Measurements from ENCODE around the gene STX16.

STX16 gene

DNA sequence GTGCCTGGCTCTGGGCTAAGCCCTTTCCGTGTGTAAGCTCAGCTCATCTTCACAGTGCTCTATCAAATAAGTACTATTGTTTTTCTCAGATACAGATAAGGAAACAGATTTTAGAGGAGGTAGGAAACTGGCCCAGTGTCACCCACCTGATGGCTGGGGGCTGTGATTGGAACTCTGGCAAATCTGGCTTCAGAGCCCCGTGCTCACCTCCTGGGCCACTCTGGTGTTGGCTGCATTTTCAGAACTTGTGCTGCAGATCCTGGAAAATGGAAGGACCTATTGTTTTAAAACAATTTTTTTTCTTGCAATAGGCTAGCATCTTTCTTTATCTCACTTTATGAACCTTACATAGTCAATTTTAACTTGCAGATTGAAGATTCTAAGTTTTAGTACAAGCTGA lies 5.7 kb downstream of the STX16 start:
- FAIRE-seq, result no peak

DNA sequence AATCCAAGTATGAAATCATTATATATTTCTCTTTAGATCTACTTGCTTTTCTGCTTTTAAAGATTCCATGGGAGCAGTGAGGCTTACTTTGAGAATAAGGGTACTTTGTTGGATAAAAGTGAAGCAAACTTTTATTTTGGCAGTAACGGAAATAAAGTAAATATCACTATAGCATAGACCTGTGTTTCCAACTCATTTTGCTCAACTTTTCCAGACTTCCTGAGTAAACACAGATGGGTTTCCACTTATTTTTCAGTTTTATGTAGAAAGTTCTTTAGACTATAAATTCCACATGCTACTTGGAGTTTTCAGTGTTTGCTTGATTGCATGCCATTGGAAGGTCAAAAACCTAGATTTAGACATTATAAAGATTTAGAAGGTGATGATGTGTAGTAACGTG lies 6.2 kb downstream of the STX16 start:
- FAIRE-seq, result no peak

DNA sequence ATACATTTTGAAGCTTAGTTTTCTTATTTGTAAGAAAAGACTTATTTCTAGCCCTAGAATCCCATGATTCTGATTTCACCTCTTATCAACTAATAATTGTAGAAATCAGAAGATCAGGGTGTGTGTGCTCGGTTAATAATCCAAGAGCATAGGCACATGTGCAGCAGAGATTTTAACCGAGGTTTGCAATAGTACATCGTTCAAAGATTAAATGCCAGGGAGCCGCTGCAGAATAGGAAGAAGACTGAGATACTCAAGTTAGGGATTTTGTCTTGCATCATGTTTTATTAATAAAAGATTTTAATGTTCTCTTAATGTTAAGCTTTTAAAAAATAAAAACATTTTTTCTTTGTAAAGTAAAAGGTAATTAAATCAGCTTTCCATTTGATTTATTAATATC lies 6.9 kb downstream of the STX16 start:
- FAIRE-seq, result no peak

DNA sequence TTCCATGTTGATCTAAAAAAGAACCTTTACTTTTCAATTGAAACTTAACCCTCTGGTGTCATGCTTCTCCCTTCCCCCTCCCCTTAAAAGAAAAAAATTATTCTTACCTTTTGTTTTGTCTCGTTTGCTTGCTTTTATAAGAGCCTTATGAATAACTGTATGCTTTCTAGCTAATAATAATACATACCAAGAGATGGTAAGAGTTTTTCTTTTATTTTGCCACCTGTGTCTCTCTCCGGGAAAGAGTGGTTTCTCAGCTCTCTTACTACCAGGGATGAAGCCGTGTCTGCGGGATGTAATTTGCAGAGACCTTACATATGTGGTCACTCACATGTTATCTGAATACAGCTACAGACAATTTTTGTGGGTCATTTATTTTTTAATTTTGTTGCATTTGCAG lies 7.7 kb downstream of the STX16 start:
- no peak for FAIRE-seq

DNA sequence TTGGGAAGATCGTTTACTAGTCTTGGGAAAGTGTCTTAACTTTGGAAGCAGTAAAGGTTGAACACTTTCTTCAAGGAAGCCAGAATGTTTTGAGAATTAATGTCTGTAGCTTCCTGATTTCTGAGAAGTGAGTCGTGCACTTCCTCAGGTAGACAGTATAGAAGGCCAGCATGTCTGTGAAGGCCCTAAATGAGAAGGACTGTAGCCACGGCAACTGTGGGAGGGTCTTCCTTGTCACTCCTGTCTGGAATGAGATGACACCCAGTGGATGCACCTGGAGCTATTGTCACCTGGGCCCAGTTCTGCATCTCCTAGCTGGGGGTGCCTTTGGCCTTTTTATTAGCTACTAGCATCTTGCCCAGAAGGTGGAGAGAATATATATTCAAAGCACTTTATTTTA lies 8.8 kb downstream of the STX16 start:
- no peak for FAIRE-seq

DNA sequence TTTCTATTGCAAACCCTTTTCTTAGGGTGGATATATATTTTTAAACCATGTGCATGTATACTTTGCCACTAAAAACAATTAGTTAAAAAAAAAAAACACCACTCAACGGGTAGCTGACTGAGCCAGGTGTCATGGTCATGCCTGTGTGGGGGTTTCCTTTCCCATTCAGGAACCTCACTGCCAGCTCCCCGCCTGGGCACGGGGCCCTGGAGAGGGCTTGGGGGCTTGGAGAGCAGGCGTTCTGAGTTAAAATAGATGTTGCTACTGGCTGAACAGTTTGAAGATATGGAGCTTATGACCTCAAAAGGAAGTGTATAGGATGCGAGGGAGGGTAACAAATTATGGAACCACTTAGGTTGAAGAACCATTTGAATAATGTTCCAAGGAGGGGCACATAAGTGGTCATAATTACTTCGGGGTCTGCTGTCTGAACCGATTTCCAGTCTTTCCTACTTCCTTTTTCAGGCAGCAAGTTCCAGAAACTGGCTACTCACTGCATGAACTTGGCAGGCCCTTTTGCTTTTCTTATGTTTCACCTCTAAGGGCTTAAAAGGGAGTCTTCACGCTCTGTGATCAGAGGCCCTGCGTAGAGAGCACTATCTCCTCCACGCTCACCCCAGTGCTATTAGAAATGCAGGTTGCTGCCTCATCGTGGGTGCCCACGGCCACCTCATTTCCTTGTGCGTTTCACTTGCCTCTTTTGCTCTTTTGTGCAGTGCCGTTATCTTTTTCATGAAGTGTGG lies 9.9 kb downstream of the STX16 start:
- no peak for FAIRE-seq

DNA sequence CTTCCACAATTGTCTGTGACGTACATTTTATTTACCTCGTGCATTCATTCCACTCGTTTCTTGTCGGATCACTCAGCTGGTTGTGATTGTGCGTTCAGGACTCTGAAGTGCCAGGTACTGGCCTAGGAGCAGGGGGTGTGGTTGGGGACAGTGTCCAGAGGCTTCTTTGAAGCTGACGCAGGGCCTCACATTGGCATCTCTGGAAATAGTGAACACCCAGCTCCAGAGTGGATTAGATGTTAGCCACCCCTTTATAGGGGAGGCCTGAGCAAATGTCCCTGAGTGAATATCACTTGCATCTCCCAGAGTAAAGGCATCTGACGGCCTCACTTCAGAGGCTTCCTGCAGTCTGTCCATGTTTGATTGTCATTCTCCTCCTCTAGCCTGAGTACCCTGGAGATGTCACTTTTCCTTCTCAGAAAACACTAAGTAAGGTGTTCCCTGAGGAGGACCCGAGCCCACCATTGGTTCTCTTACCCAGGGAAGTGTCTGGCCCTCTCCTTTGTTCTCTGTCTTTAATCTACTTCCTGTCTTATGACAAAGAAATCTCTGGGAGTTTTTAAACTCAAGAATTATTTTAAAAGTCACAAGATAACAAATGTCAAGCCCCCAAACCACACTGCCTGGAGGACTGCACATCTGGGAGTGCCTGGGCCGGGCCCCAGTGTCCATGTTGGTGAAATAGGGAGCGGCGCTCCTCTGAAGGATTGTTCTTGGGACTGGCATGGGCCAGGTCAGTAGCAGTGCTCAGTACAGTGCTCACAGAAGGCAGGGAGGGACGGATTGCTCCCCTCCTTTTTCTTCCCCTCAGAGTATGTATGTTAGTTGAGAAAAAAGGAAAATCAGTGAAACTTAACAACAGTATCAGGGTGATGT lies 10.8 kb downstream of the STX16 start:
- no peak for FAIRE-seq

DNA sequence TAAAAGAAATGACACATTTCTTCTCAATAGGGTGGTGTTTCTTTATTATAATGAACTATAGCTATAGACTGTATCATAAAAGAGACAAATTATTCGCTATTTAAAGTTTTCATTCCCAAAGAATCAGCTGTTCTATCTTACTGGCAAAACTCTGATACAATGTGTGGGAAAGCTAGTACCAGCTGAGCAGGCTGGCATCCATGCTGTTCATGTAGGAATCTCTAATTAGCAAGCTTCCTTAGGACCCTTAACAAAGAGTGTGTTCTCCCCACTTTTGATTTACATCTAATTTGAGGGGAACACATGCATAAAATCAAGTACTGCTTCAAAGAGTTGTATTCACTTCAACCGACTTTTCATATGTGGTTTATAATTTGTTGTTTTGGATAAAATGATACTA lies 13.2 kb downstream of the STX16 start:
- FAIRE-seq, result no peak

DNA sequence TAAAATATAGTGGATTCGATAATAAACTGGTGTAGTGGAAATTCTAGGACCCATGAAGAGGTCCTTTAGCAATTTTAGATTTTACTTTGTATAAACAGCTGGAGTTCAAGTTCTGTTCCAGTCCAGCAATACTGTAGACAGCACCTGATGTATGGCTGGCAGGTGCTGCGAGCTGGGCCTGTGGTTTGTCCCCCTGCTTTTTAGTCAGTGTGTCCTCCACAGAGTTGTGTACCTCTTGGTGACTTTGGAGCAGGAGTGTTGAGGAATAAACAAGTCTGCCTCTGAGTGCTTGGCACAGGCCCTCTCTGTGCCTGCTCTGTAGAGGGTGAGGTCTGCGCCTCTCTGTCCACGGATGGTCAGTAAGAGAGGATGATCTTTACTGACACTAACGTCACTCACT lies 13.8 kb downstream of the STX16 start:
- FAIRE-seq, result no peak

DNA sequence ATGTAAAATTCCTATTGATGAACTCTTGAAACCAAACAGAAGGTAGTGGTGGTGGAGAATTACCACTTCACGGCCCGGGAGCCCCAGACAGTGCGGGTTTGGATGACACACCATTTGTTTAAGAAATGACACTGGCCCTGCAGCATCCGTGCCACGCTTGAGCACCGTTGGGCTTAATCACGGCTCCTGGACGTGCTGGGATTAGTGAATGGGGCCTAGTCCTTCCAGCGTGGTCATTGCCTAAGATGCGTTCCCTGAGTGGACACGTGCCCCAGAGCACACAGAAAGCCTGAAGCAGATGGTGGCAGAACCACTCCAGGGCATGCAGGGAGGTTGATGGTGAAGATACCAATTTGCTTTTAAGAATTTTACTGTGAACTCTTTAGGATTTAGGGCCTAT lies 14.5 kb downstream of the STX16 start:
- no peak for FAIRE-seq

DNA sequence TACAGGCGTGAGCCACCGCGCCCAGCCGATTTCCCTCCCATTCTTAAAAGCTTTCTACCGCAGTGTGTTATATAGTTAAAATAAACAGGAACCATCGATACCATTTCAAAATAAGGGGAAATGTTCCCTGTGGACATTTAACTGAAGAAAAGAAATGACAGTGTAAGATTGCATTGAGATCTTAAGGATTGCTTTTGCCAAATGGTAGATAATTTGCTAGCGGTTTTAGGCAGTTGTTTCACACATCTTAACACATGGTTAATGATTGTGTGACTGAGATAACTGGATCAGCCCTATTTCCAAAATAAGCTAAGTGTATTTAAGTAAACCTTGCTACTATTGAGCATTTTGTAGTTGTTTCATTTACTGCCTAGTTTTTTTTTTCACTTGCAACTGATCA lies 15.6 kb downstream of the STX16 start:
- FAIRE-seq, result no peak

DNA sequence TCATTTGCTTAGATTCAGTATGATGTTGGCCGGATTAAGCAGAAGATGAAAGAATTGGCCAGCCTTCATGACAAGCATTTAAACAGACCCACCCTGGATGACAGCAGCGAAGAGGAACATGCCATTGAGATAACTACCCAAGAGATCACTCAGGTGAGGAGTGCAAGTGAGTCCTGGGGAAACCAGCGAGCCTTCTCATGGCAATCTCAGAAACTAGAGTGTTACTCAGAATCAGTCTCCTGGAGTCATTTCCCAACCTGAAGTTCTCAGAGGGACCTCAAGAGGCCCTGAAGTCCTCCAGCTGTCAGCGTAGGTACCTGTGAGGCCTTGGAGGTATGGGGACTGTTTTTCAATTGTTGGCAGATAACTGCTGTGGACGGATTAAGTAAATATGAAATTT lies 16.9 kb downstream of the STX16 start:
- FAIRE-seq, result no peak

DNA sequence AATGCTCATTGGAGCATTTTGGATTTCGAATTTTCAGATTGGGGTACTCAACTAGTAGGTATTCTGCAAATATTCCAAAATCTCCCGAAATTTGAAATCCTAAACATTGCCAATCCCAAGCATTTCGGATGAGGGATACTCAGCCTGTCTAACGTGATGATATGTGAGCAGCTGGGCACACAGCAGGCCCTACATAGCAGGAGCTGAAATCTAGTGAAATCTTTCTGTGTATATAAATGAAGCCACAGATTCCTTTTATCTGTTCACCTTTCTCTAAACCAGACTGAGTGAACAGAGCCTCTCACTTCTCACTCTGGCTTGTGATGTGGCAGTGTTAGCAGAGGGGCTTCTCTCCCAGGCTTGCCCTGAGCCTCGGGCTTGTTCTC lies 17.8 kb downstream of the STX16 start:
- no peak for FAIRE-seq

DNA sequence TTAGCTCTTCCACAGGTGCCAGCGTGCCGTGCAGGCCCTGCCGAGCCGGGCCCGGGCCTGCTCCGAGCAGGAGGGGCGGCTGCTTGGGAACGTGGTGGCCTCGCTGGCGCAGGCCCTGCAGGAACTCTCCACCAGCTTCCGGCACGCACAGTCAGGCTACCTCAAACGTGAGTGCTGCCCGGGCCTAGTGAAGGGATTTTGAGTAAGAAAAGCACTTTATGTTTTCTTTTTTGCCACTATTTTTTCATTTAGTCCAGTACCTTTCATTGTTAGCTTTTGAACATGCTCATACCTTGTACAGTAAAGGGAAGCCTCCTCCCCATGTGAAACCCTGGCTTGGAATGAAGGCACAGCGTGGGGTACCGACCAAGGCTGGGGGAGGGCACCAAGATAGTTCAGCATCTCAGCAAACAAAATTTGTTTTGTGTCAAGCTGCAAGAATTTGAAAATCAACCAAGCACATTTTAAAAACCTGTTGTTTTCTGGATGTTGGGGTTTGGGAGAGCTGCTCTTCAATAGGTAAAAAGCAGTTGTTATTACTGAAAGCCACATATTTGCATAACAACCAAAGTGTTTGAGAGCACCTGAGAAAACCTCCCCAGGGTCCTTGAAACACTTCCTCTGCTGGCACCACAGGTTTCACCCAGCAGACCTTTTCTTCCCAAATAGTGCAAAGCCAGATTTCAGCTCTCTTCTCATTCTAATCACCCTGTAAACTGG lies 18.4 kb downstream of the STX16 start:
- FAIRE-seq, result no peak

DNA sequence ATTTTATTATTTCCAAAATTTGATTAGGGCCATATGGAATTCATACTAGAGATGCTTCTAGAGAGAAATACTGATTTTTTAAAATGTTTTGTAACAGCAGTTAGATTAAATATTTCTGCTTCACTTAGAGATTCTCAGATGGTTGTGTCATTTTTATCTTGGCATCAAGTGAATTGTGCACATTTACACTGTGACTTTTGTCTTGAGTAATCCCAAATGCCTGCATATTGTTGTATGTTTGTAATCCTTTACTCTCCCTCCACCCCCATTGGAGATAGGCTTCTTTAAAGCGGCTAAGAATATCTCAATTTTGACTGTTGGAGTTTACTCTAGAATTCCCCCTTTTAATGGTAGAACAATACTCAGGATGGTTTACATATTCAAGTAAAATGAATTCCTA lies 19.0 kb downstream of the STX16 start:
- no peak for FAIRE-seq

DNA sequence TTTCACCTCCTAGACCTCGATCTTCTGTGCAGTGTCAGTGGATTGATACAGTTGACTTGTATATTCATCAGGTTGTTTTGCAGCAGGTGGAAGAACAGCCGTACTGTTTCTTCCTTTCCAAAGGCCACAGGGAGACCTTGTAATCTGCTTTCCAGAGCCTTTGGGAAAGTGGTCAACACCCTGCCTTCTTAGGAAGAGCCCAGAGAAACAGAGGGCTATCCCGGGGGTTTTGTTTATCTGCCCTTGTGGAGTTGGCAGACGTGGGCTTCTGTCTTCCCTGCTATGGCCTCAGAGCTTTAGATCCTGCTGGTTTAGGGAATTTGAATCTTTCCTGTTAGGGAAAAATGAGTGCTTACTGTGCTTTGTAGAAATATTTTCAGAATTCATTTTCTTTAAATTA lies 19.6 kb downstream of the STX16 start:
- no peak for FAIRE-seq

DNA sequence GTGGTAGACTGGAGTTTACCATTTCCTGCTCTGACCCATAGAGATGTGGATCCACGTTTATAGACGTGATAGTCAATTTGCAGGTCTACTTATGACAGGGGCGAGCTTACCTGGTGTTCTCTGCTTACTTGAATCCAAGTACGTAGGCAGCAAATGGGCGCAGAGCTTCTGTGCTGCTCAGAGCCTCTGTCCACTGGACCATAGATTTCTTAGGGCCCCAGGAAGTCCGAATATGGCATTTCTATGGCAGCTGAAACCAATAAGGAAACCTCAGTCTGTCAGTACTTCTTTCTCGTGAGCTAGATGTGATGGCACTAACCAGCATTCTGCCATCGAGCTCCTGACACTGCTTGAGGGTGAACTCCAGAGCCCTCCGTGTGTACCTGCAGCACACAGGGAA lies 22.0 kb downstream of the STX16 start:
- FAIRE-seq, result no peak

DNA sequence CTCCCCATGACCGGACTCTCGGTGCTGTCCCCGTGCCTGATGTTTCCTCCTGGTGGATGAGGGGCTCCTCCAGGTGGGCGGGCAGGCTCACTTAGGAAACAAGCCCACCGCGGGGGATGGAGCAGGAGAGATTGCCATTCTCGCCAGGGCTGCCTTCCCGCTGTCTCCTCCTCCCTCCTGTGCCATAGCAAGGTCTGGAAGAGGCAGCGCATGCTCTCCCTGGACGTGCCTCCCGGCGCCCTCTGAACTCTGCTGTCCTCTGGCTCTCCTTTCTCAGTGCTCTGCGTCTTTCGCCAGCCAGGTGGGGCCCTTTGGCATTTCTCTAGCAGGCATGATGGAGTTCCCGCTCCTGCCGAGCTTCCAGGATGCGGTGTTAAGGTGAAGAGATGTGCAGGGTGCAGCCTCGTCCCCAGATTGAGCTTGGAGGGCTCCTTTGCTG lies 24.1 kb downstream of the STX16 start:
- FAIRE-seq, result no peak

DNA sequence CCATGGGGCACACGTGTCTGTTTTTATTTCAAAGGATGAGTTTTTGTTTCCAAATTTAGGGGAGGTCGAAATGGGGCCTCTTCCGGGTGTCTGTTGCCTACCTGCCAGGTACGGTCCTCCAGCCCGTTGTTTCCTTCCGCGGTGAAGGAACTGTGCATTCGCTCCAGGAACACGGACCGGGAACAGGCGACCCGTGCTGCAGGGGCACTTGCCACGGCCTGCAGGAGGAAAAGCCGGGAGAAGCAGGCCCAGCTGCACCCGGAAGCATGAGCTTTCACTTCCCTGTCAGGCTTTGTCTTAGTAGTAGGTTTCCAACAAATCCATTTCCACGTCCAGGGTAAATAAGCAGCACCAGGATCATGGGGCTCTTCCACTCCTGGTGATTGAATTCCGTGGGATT lies 24.6 kb downstream of the STX16 start:
- FAIRE-seq, result no peak

DNA sequence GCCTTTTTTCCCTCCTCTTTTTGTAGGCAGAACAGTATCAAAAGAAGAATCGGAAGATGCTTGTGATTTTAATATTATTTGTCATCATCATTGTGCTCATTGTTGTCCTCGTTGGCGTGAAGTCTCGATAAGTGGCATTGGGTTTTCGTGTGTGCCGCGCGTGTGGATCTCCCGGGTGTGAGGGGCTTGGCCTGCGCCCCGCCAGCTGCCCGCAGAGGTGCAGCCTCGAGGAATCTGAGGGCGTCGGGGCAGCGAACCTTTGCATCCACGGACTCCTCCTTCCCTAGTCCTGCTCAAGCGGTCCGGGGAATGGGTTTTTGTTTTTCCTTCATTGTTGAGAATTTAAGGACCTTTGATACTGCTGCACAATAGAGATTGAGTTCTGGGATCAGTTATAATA lies 25.1 kb downstream of the STX16 start:
- no peak for FAIRE-seq

DNA sequence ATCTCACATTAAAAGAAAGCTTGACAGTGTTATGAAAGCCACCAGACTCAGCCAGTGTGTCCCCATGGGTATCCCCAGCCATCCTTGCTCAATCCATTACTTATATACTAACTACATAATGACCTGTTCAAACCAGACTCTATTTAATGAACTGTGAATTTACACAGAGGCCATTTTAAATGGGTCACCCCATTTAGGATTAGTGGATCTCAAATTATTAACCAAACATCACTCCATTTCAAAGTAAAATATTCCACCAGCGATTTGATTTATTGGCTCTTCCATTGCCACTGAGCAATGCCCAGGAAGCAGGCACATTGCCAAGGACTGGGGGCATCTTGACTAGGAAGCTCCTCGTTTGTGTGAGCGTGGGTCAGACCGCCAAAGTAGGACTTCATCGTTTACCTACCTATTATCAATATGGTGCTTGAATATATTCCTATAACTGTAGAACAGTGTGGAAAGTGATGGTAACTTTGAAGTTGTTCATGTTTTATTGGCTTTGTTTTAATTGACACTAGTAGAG lies 26.1 kb downstream of the STX16 start:
- FAIRE-seq, result peak; percentile 17

DNA sequence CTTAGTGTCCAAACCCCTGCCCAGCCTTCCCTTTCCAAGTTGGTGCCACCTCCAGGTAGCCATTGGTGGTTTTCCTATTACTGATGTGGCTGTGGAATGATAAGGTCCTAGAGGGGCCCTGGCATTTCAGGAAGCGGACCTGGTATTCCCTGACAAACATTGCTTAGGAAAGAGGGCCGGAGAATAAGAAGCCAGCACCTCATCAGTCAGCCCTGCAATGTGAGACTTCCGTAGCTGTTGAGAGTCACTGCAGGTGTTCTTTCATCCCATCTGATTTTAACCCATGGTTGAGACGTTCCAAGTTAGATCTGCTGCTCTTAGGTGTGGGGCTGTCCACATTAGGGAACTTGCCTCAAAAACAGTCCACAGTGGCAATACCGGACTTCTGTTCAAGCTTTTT lies 26.7 kb downstream of the STX16 start:
- FAIRE-seq, result no peak

DNA sequence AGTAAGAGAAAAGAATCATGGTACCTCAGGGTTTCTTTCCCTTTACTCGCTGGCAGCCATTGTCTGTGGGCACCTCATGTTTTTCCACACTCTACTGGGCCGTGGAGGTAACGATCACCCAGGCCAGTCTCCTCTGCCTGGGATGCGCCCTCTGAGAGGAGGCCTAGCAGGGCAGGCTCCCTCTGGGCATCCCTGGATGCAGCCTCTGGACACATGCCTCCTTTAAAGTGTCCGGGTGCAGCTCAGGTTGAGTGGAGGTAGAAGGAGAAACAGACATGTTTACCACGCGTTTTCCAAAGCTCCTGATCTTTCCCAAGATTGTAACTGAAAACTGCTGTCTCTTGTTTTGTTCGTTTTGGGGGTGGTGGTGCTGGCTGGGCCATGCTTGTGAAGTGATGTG lies 27.7 kb downstream of the STX16 start:
- FAIRE-seq, result no peak
